T1000 (cell line): ENCODE results near the gene TSFM.
A peak's percentile ranks its signal among the peaks of the same experiment; 100 is the strongest.

Source experiments
- DNase-seq: peaks from one replicate; lab custom pipeline; 2025; ENCODE audit warnings: mixed read lengths; lab: John Stamatoyannopoulos, UW

The TSFM gene

GRCh38 chr12:57782608-57783465 is at the start of gene TSFM:
TSFM (plus strand) TSS chr12:57782787; CDS start chr12:57782802, 15 bp downstream.
- DNase-seq, result peak; percentile 100

DNA sequence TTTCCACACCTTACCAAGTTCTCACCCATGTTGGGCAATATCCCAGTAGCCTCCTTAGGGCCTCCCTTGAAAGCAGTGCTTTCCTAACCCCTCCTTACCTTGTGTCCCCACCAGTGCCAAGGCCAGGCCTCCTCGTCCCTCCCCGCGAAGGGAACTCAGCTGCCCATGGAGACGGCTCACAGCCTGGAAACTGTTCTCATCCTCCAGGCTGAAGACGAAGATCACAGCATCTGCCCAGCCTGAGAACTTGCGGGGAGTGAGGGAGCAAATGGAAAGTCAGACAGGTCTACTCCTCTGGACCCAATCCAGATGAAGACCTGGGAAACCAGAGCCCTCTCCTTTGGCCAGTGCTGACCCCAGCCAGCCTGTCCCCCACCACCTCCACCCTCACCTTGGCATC is 48.7 kb upstream of the TSFM start:
- DNase-seq, result no peak

DNA sequence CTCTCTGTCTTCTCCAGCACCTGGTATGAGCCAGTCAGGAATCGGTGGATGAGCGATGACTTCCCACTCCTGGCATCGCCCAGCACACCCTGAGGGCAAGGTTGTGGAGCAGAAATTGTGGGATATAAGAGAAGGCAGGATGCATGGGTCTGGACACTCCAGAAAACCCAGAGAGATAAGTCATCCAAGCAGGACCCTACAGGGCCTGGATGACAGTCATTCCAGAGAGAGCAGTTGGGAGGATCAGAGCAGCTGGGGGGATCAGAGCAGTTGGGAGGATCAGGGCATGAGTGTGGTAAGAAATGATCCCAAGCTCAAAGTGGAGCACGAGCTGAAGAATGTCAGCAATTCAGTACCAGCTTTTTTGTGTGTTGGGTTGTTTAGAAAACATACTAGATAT is 48.0 kb upstream of the TSFM start:
- DNase-seq, result peak; percentile 91

GRCh38 chr12:57735198-57735855 is 47.3 kb upstream of the TSFM start:
- peak; percentile 98 for DNase-seq

DNA sequence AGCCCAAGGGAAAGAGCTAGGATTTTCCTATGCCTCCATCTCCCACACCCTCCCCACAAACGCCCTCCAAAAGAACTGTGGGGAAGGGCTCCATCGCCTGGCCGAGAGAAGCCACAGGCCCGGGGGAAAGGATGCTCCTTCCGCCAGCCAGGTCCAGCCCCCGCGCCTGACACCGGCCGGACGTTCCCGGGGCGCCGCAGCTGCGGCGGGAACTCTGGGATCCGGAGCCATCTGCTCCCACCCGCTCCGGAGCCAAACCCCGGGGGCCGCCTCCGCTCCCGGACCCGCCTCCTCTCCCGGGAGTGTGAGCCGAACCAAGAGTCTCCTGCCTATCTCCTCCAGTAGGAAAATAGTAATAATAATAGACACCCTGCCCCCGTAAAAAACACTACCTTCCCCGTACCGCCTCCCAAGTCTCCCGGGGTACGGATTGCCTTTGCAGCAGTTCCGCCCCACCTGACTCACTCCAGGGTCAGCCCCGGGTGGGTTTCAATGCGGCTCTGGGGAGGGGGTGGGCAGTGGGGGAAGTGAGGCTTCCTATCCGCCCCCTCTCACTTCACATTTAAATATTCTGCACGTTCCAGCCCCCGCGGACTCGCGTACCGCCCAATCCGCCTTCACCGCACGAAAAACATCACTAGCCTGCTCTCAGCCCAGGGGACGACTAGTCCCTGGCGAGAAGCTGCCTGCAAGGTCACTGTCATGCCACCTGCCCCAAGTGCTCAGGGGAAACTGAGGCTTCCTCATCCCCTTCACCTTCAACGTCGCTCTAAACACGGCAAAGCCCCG is 46.4 kb upstream of the TSFM start:
- DNase-seq, result peak; percentile 99

DNA sequence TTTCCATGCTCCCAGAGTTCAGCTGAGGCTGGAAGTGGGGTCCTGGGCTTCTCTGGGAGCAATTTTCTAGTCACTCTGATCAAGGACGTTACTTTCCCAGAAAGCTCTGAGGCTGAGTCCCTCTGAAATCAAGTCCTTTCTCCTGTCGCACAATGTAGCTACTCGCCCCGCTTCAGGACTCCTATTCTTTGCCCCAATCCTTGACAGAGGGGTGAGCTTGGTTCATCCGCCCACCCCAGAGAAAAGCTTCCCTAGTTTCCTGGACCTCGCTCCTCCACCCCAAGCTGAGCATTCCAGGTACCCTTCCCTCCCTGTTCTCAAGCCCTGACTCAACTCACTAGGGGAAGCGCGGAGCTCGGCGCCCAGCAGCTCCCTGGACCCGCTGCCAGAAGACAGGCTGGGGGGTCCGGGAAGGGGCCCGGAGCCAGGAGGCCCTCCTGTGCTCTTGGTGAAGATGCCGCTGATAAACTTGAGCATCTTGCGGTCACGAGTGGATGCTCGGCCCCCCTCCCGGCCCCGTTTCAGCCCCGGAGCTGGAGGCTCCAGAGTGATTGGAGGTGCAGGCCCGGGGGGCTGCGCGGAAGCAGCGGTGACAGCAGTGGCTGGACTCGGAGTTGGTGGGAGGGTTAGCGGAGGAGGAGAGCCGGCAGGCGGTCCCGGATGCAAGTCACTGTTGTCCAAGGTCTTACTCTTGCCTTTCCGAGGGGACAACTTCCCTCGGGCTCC is 45.7 kb upstream of the TSFM start:
- DNase-seq, result no peak

DNA sequence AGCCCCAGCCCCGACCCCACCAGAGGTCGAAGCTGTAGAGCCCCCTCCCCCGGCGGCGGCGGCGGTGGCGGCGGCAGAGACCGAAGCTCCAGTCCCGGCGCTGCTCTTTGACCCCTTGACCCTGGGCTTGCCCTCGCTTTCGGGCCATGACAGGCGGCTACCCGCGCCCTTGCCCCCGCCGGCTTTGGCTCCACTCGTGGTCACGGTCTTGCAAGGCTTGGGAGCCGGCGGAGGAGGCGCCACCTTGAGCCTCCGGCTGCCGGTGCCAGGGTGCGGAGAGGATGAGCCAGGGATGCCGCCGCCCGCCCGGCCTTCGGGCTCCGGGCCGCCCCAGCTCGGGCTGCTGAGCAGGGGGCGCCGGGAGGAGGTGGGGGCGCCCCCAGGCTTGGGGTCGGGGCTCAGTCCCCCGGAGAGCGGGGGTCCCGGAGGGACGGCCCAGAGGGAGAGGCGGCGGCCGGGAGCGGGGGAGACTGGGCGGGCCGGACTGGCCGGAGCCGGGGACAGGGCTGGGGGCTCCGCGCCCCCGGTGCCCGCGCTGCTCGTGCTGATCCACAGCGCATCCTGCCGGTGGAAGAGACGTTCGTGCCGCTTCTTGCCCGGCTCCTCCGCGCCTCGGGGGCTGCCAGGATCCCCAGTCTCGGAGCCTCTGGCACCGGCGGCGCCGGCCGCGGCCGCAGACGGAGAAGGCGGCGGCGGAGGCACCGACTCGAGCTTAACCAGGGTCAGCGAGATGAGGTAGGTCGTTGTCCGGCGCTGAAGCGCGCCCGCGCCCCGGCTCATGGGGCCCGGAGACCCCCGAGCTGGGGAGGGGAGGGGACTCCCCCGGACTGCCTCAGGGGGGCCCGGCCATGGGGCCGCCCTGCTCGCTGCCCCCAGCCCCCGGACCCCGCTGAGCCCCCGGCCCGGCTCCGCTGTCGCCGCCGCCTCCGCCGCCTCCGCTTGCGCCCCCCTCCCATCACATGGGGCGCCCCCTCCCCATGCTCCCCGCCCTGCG is 44.8 kb upstream of the TSFM start:
- DNase-seq, result peak; percentile 95

- DNase-seq, result peak; percentile 88
Measured at GRCh38 chr12:57738661-57739237, 43.8 kb upstream of the TSFM start, which contains the start of gene AGAP2. AGAP2 (minus strand) TSS chr12:57738742; CDS start chr12:57738246, 496 bp downstream.

DNA sequence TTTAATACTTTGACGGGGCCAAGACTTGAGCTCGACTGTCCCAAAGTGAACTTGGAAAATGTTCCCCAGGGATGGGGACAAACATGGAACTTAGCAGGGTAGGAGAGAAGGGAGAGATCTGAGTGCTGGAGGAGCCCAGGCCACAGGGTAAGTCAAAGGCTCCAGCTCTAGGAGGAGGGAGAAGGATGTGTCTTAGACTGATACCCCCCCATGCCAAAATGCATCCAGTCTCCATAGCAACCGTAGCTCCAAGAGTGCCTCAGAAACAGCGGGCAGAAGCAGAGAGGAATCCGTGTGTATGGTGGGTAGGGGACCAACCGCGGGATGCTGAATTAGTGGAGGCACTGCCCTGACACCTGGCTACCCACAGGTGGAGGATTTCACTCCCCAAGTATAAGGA is 43.2 kb upstream of the TSFM start:
- no peak for DNase-seq

DNA sequence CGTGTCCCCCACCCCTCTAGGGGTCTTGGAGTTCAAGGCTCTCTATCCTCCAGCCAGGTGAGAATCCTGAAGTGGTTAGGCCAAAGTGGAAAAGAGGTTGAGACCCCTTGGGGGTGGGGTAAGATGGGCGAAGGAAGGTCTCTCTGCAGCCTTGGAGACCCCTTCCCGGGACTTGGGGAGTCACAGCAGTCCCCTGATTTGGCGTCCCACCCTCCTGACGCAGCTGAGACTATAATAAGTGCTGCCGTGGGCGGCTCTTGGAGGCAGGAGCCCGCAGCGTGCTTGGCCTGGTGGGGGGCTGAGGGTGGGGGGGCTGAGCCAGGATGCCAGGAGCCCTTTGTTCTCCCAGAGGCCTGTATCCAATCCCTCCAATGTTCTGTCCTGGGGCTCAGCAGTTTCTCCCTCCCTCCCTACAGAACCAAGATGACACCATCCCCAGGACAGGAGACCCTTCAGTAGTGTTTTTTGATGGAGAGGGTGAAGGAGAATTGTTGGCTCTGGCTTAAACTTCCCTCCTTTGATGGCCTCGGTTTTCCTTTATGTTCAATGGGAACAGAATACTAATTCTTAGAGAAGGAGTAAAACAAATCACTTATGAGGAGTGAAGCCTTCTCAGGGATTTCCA is 42.6 kb upstream of the TSFM start:
- no peak for DNase-seq

DNA sequence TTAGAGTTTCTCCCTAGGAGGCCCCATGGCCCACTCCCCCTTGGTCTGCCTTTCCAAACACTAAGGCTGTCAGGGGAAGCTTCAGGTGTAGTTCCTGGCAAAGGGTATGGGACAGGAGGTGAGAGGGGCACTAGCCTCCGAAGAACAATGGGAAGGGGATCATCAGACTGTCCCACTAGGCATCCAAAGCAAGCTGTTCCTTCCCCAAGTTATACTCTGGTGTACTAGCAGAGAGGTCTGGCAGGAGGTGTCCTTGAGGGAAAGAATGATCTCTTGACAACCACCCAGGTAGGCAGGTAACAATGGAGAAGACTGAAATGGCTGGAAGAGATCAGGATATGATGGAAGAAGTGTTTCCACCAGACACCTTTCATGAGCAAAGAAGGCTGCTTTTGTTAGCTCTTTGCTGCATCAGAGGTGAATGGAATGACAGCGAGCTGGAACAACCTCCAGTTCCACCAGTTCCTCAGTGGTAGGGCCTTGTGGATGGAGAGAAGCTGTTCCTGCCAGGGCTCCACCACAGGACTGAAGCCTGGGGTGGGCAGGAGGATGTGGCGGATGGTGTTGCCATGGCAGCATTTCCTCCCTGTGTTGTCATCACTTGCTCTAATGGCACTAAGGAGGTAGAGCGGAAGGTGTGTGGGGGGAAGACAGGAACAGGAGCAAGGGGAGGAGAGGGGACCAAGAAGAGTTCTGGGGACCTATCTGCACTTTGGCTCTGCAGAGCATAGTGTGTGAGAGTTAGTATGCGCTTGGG is 41.8 kb upstream of the TSFM start:
- no peak for DNase-seq

DNA sequence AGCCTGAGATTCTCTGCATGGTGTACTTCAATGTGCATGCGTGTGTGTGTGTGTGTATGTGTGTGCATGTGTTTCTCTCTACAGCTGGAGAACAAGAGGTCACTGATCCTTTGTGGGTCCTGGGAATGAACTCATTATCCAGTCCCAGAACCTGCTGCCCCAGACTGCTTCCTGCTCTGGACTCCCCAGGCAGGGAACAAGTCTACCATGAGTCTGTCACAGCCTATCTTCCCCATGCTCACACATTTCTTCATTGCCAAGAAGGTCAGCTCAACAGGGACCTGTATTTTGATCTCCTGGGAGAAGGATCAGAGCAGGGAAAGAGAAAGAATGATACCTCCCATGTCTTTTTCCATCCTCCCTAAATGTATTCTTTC is 41.2 kb upstream of the TSFM start:
- DNase-seq, result no peak

GRCh38 chr12:57741844-57742738 is 40.5 kb upstream of the TSFM start:
- no peak for DNase-seq

DNA sequence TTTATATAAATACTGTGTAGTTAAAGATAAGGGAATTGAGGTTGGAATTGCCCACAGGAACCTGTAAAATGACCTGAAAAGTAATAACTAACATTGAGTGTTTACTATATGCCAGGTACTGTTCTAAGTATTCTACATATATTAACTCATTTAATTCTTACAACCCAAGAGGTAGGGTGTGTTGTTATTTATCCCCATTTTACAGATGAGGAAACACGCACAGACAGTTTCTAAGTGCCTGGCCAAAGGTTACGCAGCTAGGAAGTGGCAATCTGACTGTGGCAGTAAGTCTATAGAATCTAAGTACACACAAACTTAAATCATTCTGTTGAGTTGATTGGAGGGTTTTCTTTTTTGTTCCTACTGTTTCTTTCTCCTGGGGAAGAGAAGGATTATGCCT is 38.8 kb upstream of the TSFM start:
- DNase-seq, result no peak

- no peak for DNase-seq
Measured at GRCh38 chr12:57744194-57744776, 38.3 kb upstream of the TSFM start.

DNA sequence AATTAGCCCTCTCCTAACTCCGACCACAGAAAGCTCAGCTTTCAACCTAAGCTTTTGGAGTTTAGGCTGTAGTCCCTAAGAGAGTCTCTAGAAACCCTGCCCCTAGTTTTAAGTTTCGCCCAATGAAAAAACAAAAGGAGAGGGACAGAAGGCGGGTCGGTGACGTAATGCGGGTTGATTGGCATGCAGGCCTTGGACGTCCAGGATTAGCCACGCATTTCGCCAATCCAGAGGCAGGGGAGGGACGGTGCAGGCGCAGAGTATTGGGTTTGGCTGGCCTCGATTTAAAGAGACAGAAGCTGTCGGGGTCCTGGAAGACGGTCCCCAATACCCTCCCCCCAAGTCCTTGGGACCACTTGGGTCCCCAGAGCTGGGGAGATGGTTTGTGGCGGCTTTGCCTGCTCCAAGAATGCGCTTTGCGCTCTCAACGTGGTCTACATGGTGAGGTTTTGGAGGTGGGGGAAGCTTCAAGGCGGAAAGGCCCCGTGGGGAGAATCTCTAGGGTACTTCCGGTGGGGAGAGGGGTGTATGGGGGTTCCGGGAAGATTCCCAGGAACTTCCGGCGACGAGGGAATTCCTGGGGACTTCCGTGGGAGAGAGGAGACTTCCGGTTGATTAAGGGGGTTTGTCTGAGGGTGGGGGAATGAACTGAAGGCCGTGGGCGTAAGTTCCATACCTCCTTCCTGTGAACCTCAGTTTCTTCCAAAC is 37.7 kb upstream of the TSFM start, which contains the start of gene TSPAN31:
TSS of gene TSPAN31 (plus strand) at position 263 of the 708 bp plus-strand sequence. CDS start at position 379, 116 bp downstream.
- DNase-seq, result peak; percentile 100

GRCh38 chr12:57745485-57745881 is 37.1 kb upstream of the TSFM start:
- DNase-seq, result no peak
